ENCODE measurements around the gene SCUBE1.
"Not testable (repeated sequence)": the region's sequence is repeated elsewhere in the genome, so short reads cannot be mapped to it uniquely, and the experiment has no call there.

Gene SCUBE1

GRCh38 chr22:43299736-43300135, 43.4 kb downstream of the SCUBE1 start:
- no peak for DNase-seq

- DNase-seq: no peak
These were observed 44.9 kb downstream of the SCUBE1 start for GRCh38 chr22:43298062-43298801.

GRCh38 chr22:43297270-43298061, 45.7 kb downstream of the SCUBE1 start:
- DNase-seq: no peak

- no peak for DNase-seq
These were observed 46.8 kb downstream of the SCUBE1 start for GRCh38 chr22:43296276-43296902.

GRCh38 chr22:43295660-43296059, 47.5 kb downstream of the SCUBE1 start:
- DNase-seq: no peak

GRCh38 chr22:43295173-43295572, 48.0 kb downstream of the SCUBE1 start:
- no peak for DNase-seq

GRCh38 chr22:43293655-43294392, 49.3 kb downstream of the SCUBE1 start:
- DNase-seq: peak; percentile 94

- peak; percentile 45 for DNase-seq
These were observed 49.9 kb downstream of the SCUBE1 start for GRCh38 chr22:43293259-43293654.

- peak; percentile 21 for DNase-seq
These were observed 50.5 kb downstream of the SCUBE1 start for GRCh38 chr22:43292630-43293018.

- no peak for DNase-seq
These were observed 51.8 kb downstream of the SCUBE1 start for GRCh38 chr22:43291381-43291780.

- DNase-seq: no peak
These were observed 53.0 kb downstream of the SCUBE1 start for GRCh38 chr22:43289976-43290721.

- DNase-seq: no peak
These were observed 53.6 kb downstream of the SCUBE1 start for GRCh38 chr22:43289531-43289963.

- no peak for DNase-seq
These were observed 54.3 kb downstream of the SCUBE1 start for GRCh38 chr22:43288807-43289420.

- no peak for DNase-seq
These were observed 54.8 kb downstream of the SCUBE1 start for GRCh38 chr22:43288378-43288777.

- no peak for DNase-seq
These were observed 55.7 kb downstream of the SCUBE1 start for GRCh38 chr22:43287441-43287840.

GRCh38 chr22:43281394-43281793, 61.8 kb downstream of the SCUBE1 start:
- DNase-seq: no peak

- not testable (repeated sequence) for DNase-seq
These were observed 62.7 kb downstream of the SCUBE1 start for GRCh38 chr22:43280523-43280886.

- no peak for DNase-seq
These were observed 63.2 kb downstream of the SCUBE1 start for GRCh38 chr22:43279867-43280522.

- DNase-seq: peak; percentile 9
These were observed 65.1 kb downstream of the SCUBE1 start for GRCh38 chr22:43277987-43278601.

GRCh38 chr22:43277091-43277490, 66.1 kb downstream of the SCUBE1 start:
- DNase-seq: no peak

- no peak for DNase-seq
These were observed 66.9 kb downstream of the SCUBE1 start for GRCh38 chr22:43276321-43276720.

Measured in SHP77 treated with DMSO at 0.1 percent for 48 hours (cell line).